K562 (cell line): ENCODE measurements around the gene SLC39A13. TPM values are rescaled to one million over a fixed set of nuclear protein-coding genes. Genes with fewer than 3 reads are reported as not detected.

Experiments used
- ATAC-seq: fragments of 200-7000 bp; cut with Tn5 transposase; 3 replicates; pipeline ENCODE4 v1.9.1; 2020; ENCODE audit warnings: moderate library complexity
- BruUV-seq: library from RNA; stranded (reverse); fragments of 400-500 nt; replicated peaks from 2 replicates; lab custom pipeline; 2021; lab: Mats Ljungman, UMichigan
- CTCF ChIA-PET: fragments of 300-600 bp; formaldehyde crosslinking; extraction: SDS; loops from one replicate; lab custom pipeline; 2021; ENCODE audit warnings: low intra/inter-chr PET ratio; lab: Yijun Ruan, JAX
- POLR2A ChIA-PET: fragments of 300-600, 350-650 bp; sonication (Branson Sonifier 250); formaldehyde crosslinking; extraction: SDS; loops from one replicate; lab custom pipeline; 2021; ENCODE audit warnings: antibody characterized with exemption, inconsistent platforms; lab: Yijun Ruan, JAX
- DNase-seq, 4 experiments: peaks; one replicate each; pipeline versions ENCODE4 v3.0.0 to v3.0.0-alpha.2; 2011 to 2018; ENCODE audit warnings: low spot score in 3 of 4, mixed read lengths in 3 of 4; ENCODE audit errors: extremely low read depth in 1 of 4
- FAIRE-seq: peaks from 2 replicates; lab custom pipeline; 2011; peaks lifted over from hg19 to GRCh38; lab: Jason Lieb, UNC
- H2AFZ ChIP-seq: 2 replicates; pipeline ENCODE4 v1.6.0; 2011; ENCODE audit warnings: low read depth, low read length, control low read depth, inconsistent platforms
- H3K27ac ChIP-seq: fragments of 200-600 bp; 3 replicates; pipeline ENCODE4 v1.8.0; 2011; ENCODE audit warnings: low read depth, mild to moderate bottlenecking, control low read depth, inconsistent platforms, low read length, moderate library complexity, mixed read lengths; ENCODE audit errors: extremely low read depth
- H3K27me3 ChIP-seq, 2 experiments: fragments of 300-600 bp in 1 of 2; 2 replicates in 1 of 2; 3 replicates in 1 of 2; pipeline versions ENCODE4 v1.6.0 to v1.8.0; 2011; ENCODE audit warnings: inconsistent platforms in 2 of 2, low read length in 2 of 2, mild to moderate bottlenecking in 1 of 2, mixed read lengths in 1 of 2, moderate library complexity in 1 of 2; ENCODE audit not compliant: control insufficient read depth in 2 of 2, insufficient read depth in 2 of 2
- H3K36me3 ChIP-seq: fragments of 300-600 bp; 3 replicates; pipeline ENCODE4 v1.8.0; 2011; ENCODE audit warnings: mild to moderate bottlenecking, low read length, inconsistent platforms; ENCODE audit not compliant: control insufficient read depth, insufficient read depth
- H3K4me1 ChIP-seq, 2 experiments: fragments of 200-600 bp in 1 of 2; replicated peaks in 1 of 2; 2 replicates in 1 of 2; 3 replicates in 1 of 2; pipeline versions ENCODE4 v1.5.1 to v1.8.0; 2011; ENCODE audit warnings: inconsistent platforms in 2 of 2, low read length in 2 of 2, mild to moderate bottlenecking in 1 of 2, mixed read lengths in 1 of 2, moderate library complexity in 1 of 2; ENCODE audit not compliant: control insufficient read depth in 2 of 2, insufficient read depth in 2 of 2
- H3K4me2 ChIP-seq: 2 replicates; pipeline ENCODE4 v1.6.1; 2011; ENCODE audit warnings: low read length, control low read depth, inconsistent platforms, mixed read lengths; ENCODE audit not compliant: insufficient read depth
- H3K4me3 ChIP-seq: fragments of 200-600 bp; sonication (generic), shearing (Covaris generic); 2 replicates; pipeline ENCODE4 v1.5.1; 2016; ENCODE audit warnings: control low read depth, inconsistent platforms
- H3K79me2 ChIP-seq: fragments of 200-600 bp; 3 replicates; pipeline ENCODE4 v1.8.0; 2011; ENCODE audit warnings: low read length, inconsistent platforms; ENCODE audit not compliant: control insufficient read depth, insufficient read depth
- H3K9ac ChIP-seq, 2 experiments: 2 replicates each; pipeline versions ENCODE4 v1.6.0 to v1.6.1; 2011; ENCODE audit warnings: low read depth in 2 of 2, low read length in 2 of 2, control low read depth in 1 of 2, inconsistent platforms in 1 of 2, mild to moderate bottlenecking in 1 of 2, mixed read lengths in 1 of 2; ENCODE audit not compliant: insufficient read depth in 1 of 2
- H3K9me1 ChIP-seq: one replicate; pipeline ENCODE4 v1.6.0; 2011; ENCODE audit warnings: inconsistent platforms, mild to moderate bottlenecking, low read length, moderate library complexity; ENCODE audit not compliant: control insufficient read depth, insufficient read depth
- H3K9me3 ChIP-seq: replicated peaks from 2 replicates; pipeline ENCODE4 v1.5.1; 2011; ENCODE audit warnings: low read depth, low read length, inconsistent platforms; ENCODE audit not compliant: control insufficient read depth, insufficient read depth
- H4K20me1 ChIP-seq: replicated peaks from 2 replicates; pipeline ENCODE4 v1.6.1; 2011; ENCODE audit warnings: low read length, inconsistent platforms, mixed read lengths; ENCODE audit not compliant: control insufficient read depth, insufficient read depth
- EGR1 ChIP-seq: fragments of 450-650 bp; conservative IDR thresholded peaks from 2 replicates; pipeline ENCODE4 v1.6.1; 2017; ENCODE audit warnings: mild to moderate bottlenecking
- ETS2 ChIP-seq: IDR thresholded peaks from 2 replicates; pipeline ENCODE4 v1.6.1; 2016; ENCODE audit warnings: borderline replicate concordance, missing genetic modification characterization, mild to moderate bottlenecking, moderate library complexity, missing compliant biosample characterization; ENCODE audit not compliant: poor library complexity, severe bottlenecking
- JUND ChIP-seq, 2 experiments: IDR thresholded peaks; 2 replicates in 1 of 2; 3 replicates in 1 of 2; pipeline ENCODE4 v1.6.1; 2011; ENCODE audit warnings: borderline replicate concordance in 2 of 2, low read depth in 2 of 2, low read length in 2 of 2, improper control_type of control experiment in 1 of 2, missing biosample characterization in 1 of 2, missing genetic modification characterization in 1 of 2, missing genetic modification reagents in 1 of 2
- MYBL2 ChIP-seq, 2 experiments: fragments of 450-650 bp in 1 of 2; sonication (generic) in 1 of 2; formaldehyde crosslinking in 1 of 2; IDR thresholded peaks; 2 replicates each; pipeline versions ENCODE4 v1.6.1 to v1.8.1; 2017 to 2022; ENCODE audit warnings: borderline replicate concordance in 1 of 2, inconsistent platforms in 1 of 2, low read depth in 1 of 2, mild to moderate bottlenecking in 1 of 2, missing genetic modification reagents in 1 of 2, moderate library complexity in 1 of 2
- NFYB ChIP-seq: IDR thresholded peaks from 2 replicates; pipeline ENCODE4 v1.6.1; 2011; ENCODE audit warnings: mild to moderate bottlenecking, moderate library complexity; ENCODE audit not compliant: insufficient read length; ENCODE audit errors: extremely low read depth
- RCOR1 ChIP-seq, 2 experiments: IDR thresholded peaks; 2 replicates each; pipeline ENCODE4 v1.6.1; 2012; ENCODE audit warnings: low read depth in 2 of 2, low read length in 2 of 2, borderline replicate concordance in 1 of 2, improper control_type of control experiment in 1 of 2
- SRF ChIP-seq, 2 experiments: fragments of 250-450, 450-650 bp in 1 of 2; sonication (Bioruptor Pico) in 1 of 2; sonication (generic) in 1 of 2; formaldehyde crosslinking; IDR thresholded peaks; 2 replicates each; pipeline versions ENCODE4 v1.5.0 to v1.5.1; 2020 to 2022; ENCODE audit warnings: mild to moderate bottlenecking in 1 of 2, missing genetic modification reagents in 1 of 2
- ZBTB7A ChIP-seq: IDR thresholded peaks from 2 replicates; pipeline ENCODE4 v1.6.1; 2011; ENCODE audit warnings: low read depth, mild to moderate bottlenecking, low read length, moderate library complexity, borderline replicate concordance; ENCODE audit not compliant: control insufficient read depth
- ZFX ChIP-seq: sonication (generic); formaldehyde crosslinking; IDR thresholded peaks from 2 replicates; pipeline ENCODE4 v1.8.0; 2022; ENCODE audit warnings: mild to moderate bottlenecking, missing genetic modification reagents, moderate library complexity
- ZNF217 ChIP-seq: sonication (generic); formaldehyde crosslinking; IDR thresholded peaks from 2 replicates; pipeline ENCODE4 v1.8.0; 2022; ENCODE audit warnings: mild to moderate bottlenecking, missing genetic modification reagents
- ZNF699 ChIP-seq: fragments of 250-450 bp; sonication (Bioruptor Pico); IDR thresholded peaks from 2 replicates; pipeline ENCODE4 v1.8.0; 2021; ENCODE audit warnings: mild to moderate bottlenecking, moderate library complexity; ENCODE audit not compliant: insufficient replicate concordance
- ZSCAN32 ChIP-seq: fragments of 450-650 bp; formaldehyde crosslinking; IDR thresholded peaks from 2 replicates; pipeline ENCODE4 v1.4.0; 2020; ENCODE audit warnings: mild to moderate bottlenecking, moderate library complexity
- WGBS: fragments of 100-300 bp; shearing (Covaris generic); methylation state at CpG from one replicate; pipeline ENCODE4 v1.1.6; 2016; ENCODE audit warnings: low coverage, mixed read lengths; ENCODE audit not compliant: insufficient coverage; ENCODE audit errors: missing lambda C conversion rate; 5-methylcytosine and 5-hydroxymethylcytosine counted together
- in situ Hi-C: fragments of 300-500 bp; cut with MboI; formaldehyde crosslinking; loops from 4 replicates; pipeline ENCODE4 v1.15.0; 2018; ENCODE audit warnings: inconsistent platforms, mixed read lengths
- intact Hi-C: fragments of 100-400 bp; cut with micrococcal nuclease; formaldehyde crosslinking; loops from 2 replicates; pipeline ENCODE4 v1.14.2; 2022
- polyA plus RNA-seq, 8 experiments: library from polyadenylated mRNA; depleted of rRNA in 4 of 8; stranded (reverse) in 5 of 8; unstranded in 3 of 8; fragments of >200 nt; fragmentation: Nextera tagmentation in 2 of 8; fragmentation: Illumina TruSeq in 1 of 8; extraction: Ambion mirVana in 2 of 8; extraction: Trizol in 1 of 8; gene quantifications; 2 replicates each; pipeline versions ENCODE4 v1.2.1 to v1.2.3, GENCODE V29; 2011 to 2014; ENCODE audit warnings: inconsistent platforms in 1 of 8, missing spikeins in 1 of 8
- total RNA-seq, 7 experiments: library from RNA; depleted of rRNA in 6 of 7; stranded (reverse); fragments of >200 nt in 6 of 7; fragmentation: Illumina TruSeq in 2 of 7; extraction: Trizol in 2 of 7; gene quantifications; 2 replicates each; pipeline versions ENCODE4 v1.2.1 to v1.2.3, GENCODE V29; 2011 to 2021; ENCODE audit warnings: low replicate concordance in 1 of 7

SLC39A13 gene
- total and polyA plus RNA-seq, 9 of the 15 experiments (the other 6 are each of a cell fraction or from before 2014, with no cell fraction given): 0.17 to 15.9 (median 3.2) TPM

DNA sequence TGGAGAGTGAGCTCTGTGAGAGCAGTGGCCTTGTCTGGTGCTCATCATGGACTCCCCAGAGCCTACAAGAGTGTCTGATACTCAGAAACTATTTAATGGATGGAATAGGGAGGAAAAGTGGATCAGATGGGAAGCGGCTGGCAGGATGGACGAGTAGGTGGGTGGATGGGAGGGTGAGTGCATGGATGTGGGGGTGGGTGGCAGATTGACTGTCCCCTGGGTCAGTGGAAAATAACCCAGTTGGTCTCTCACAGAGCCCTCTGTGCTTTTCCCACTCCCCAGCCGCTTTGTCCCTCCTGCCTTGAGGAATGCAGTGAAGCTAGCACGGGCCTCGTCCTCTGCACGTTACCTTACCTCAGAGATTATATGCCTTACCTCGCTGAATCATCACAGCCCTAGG is 36.0 kb upstream of the SLC39A13 start:
- in situ Hi-C loops: loop anchor here (5.0 kb wide), 1 partner anchor 35 kb away; the partner anchor contains the start of gene SLC39A13

DNA sequence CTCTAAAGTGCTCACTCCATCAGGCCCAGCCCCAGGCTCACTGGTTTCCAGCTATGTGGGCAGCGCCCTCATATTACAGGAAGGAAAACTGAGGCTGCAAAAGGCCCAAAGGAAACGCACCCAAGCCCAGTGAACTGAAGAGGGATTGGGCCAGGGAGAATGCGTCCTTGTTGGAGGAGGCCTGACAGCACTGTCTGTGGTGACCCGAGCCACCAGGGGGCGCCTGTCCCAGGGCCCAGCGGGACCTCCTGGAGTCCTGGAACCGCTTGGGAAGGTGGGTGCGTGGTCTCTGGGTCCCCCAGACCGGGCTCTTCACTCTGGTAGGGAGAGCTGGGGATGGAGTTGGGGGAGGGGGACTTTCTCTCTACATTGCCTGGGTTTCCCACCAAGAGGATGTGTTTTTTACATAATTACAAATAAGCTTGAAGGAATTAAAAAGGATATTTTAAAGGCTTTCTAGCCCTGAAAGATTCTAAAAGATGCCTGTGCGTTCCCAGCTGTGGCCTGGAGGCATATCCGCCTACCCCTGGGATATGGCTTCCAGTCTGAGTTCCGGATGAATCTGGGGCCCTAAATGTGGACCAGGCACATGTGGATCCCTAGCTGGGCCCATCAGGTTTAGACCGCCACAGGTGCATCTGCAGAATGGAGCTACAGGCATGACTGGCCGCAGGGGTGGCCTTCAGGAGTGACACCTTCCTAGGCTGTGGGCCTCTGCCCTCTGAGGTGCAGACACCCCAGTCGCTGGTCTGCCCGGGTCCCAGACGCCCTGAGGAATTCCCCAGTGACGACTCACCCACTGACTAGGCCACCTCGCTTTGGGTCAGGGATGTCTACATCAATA is 34.3 kb upstream of the SLC39A13 start:
- no peak overlapping the region for H3K4me2 ChIP-seq
- H3K27me3 ChIP-seq: no peaks in the 10 kb centered on the region
- no peak overlapping the region for H3K4me3 ChIP-seq
- H3K9me3 ChIP-seq: no peaks in the 10 kb centered on the region
- in situ Hi-C loops (loop anchor here (5.0 kb wide), 1 partner anchor 33 kb away; the partner anchor contains the start of gene SLC39A13), intact Hi-C loops (loop anchor here (1.0 to 10.0 kb wide), 3 partner anchors 34 to 241 kb away; partner anchors contain the start of gene SLC39A13)
- peaks cover 15% of the 10 kb centered on the region; the same call in 1 of the 3 replicates for H3K36me3 ChIP-seq
- H3K9ac ChIP-seq: peak overlapping the region in 1 of 2 experiments; percentile 45; a peak in 1 of 4 replicates
- CTCF ChIA-PET: interaction anchor here (0.7 to 1.9 kb wide), 5 partner anchors 34 to 243 kb away, joined by 3 to 11 read pairs (median 5); partner anchors contain the start of gene SLC39A13
- 33% methylated on average over 19 of the region's 19 CpGs for WGBS
- H3K79me2 ChIP-seq: peaks cover 26% of the 10 kb centered on the region
- no peaks in the 10 kb centered on the region for H3K9me1 ChIP-seq
- POLR2A ChIA-PET: interaction anchor here (0.6 to 1.5 kb wide), 5 partner anchors 10 to 180 kb away, joined by 3 to 6 read pairs (median 3); no protein-coding TSS in a partner anchor
- H2AFZ ChIP-seq: peak overlapping the region; percentile 64
- H4K20me1 ChIP-seq: no peaks in the 10 kb centered on the region
- FAIRE-seq (peak; percentile 75), ATAC-seq (peak; percentile 72), DNase-seq (peak; percentile 81 to 88 (median 85))
- H3K4me1 ChIP-seq: peaks cover 37 to 54% of the 10 kb centered on the region in 2 experiments
- H3K27ac ChIP-seq: no peak overlapping the region
- BruUV-seq: no TSS peak
- TF ChIP-seq ZFX (CRISPR knock-in tag): peak; percentile 44; the same call in 1 of the 2 replicates
- no peak for TF ChIP-seq ZSCAN32
- peak; percentile 63 for TF ChIP-seq JUND (IDR thresholded peaks at IDR 0.05; ENCODE audit: borderline replicate concordance, low read depth, low read length)
- TF ChIP-seq JUND (tag; IDR thresholded peaks at IDR 0.05; ENCODE audit: borderline replicate concordance, low read depth, low read length): no peak; the same call in 2 of the 3 replicates
- TF ChIP-seq ZNF217 (CRISPR knock-in tag): no peak
- TF ChIP-seq MYBL2 (IDR thresholded peaks at IDR 0.05; ENCODE audit: low read depth): no peak
- no peak for TF ChIP-seq MYBL2 (CRISPR knock-in tag; IDR thresholded peaks at IDR 0.05; ENCODE audit: borderline replicate concordance)
- no peak for TF ChIP-seq NFYB
- TF ChIP-seq ETS2 (tag): no peak
- peak; percentile 91 for TF ChIP-seq ZBTB7A
- no peak for TF ChIP-seq ZNF699 (CRISPR knock-in tag)
- no peak for TF ChIP-seq RCOR1 (IDR thresholded peaks at IDR 0.05; ENCODE audit: borderline replicate concordance in 1 of 2, low read depth in 2 of 2, low read length in 2 of 2)

More for the DNA sequence above, 36.0 kb upstream of the SLC39A13 start:
- POLR2A ChIA-PET: no interaction called here
- 65% methylated on average over 7 of the region's 7 CpGs for WGBS
- Histone ChIP-seq H3K4me3 (no peak overlapping the region), H3K27me3 (no peaks in the 10 kb centered on the region), H3K79me2 (peaks cover 17% of the 10 kb centered on the region), H3K27ac (no peak overlapping the region), H3K4me2 (no peak overlapping the region), H3K36me3 (peaks cover 15% of the 10 kb centered on the region; the same call in 1 of the 3 replicates), H4K20me1 (no peaks in the 10 kb centered on the region), H3K9me3 (no peaks in the 10 kb centered on the region), H3K4me1 (peaks cover 25 to 39% of the 10 kb centered on the region in 2 experiments)
- FAIRE-seq (no peak), DNase-seq (no peak)
- TF ChIP-seq EGR1: 0 out of 2 replicates have a peak, but pooled peaks have one; percentile 23
- TF ChIP-seq SRF (CRISPR knock-in tag; IDR thresholded peaks at IDR 0.05): no peak
- TF ChIP-seq, all 486 proteins: peak for 1
- no peak for ATAC-seq
- no peaks in the 10 kb centered on the region for H3K9me1 ChIP-seq
- intact Hi-C loops: loop anchor here (10.0 kb wide), 1 partner anchor 242 kb away; no protein-coding TSS in a partner anchor
- no peak overlapping the region; a peak in 1 of 4 replicates for H3K9ac ChIP-seq
- no peak overlapping the region for H2AFZ ChIP-seq
- BruUV-seq: no TSS peak
- CTCF ChIA-PET: interaction anchor here (1.8 kb wide), 1 partner anchor 36 kb away, joined by 11 read pairs; the partner anchor contains the start of gene SLC39A13
